ENCODE data around the gene ARG1.

DNA sequence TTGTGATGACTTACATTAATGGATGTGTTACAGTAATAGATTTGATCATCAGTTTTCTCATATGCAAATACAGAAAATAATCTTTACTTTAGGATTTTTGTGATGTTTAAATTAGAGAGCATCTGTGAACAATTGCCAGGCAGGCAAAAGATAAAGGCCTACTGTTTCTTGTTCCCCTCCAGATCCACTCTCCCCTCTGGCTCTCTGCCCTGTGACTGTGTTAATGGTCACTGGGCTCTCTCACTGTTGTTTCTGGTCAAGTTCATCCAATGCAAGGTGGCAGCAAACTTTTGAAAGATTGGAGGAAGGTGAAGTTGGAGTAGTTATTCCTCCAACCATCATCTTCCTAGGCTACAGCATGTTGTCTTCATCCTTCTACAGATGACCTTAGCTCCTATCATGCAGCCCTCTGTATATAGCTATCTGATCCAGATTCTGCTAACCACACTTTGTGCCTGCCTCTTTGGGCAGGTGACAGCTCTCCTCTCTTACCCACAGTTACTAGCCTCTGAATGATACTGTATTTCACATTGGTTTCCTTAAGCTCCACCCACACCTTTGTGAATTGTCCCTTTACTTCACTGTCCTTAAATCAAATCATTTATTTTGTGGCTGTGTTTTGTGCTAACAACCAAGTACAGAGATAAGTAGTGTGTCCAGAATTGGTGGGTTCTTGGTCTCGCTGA, 48.9 kb upstream of the ARG1 start:
- no peak for TF ChIP-seq RFX5 (IDR thresholded peaks at IDR 0.05; ENCODE audit: borderline replicate concordance, low read depth, low read length)
- TF ChIP-seq, protein P1, sequence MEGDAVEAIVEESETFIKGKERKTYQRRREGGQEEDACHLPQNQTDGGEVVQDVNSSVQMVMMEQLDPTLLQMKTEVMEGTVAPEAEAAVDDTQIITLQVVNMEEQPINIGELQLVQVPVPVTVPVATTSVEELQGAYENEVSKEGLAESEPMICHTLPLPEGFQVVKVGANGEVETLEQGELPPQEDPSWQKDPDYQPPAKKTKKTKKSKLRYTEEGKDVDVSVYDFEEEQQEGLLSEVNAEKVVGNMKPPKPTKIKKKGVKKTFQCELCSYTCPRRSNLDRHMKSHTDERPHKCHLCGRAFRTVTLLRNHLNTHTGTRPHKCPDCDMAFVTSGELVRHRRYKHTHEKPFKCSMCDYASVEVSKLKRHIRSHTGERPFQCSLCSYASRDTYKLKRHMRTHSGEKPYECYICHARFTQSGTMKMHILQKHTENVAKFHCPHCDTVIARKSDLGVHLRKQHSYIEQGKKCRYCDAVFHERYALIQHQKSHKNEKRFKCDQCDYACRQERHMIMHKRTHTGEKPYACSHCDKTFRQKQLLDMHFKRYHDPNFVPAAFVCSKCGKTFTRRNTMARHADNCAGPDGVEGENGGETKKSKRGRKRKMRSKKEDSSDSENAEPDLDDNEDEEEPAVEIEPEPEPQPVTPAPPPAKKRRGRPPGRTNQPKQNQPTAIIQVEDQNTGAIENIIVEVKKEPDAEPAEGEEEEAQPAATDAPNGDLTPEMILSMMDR (IDR thresholded peaks at IDR 0.05; ENCODE audit: control extremely low read depth in 1 of 3, insufficient read depth in 1 of 3, low read depth in 1 of 3, low read length in 3 of 3): no peak
- no peak for TF ChIP-seq PHF8 (conservative IDR thresholded peaks at IDR 0.05; ENCODE audit: low read depth, low read length)
- no peak for TF ChIP-seq POLR2A (IDR thresholded peaks at IDR 0.05; ENCODE audit: control extremely low read depth in 1 of 2, low read depth in 2 of 2, low read length in 2 of 2)
- TF ChIP-seq RAD21 (IDR thresholded peaks at IDR 0.05 in 1 of 2, conservative IDR thresholded peaks at IDR 0.05 in 1 of 2; ENCODE audit: low read depth in 2 of 2, low read length in 2 of 2): no peak
- TF ChIP-seq, protein P2, sequence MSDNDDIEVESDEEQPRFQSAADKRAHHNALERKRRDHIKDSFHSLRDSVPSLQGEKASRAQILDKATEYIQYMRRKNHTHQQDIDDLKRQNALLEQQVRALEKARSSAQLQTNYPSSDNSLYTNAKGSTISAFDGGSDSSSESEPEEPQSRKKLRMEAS (IDR thresholded peaks at IDR 0.05): no peak
- TF ChIP-seq KDM1A (IDR thresholded peaks at IDR 0.05; ENCODE audit: borderline replicate concordance, low read length): no peak
- no peak for TF ChIP-seq BACH1 (IDR thresholded peaks at IDR 0.05; ENCODE audit: low read length)

Measured in H1 (cell line).